A375 (cell line): ENCODE data around the gene SERPINB5. TPM values are rescaled to one million over a fixed set of nuclear protein-coding genes. Genes with fewer than 3 reads are reported as not detected.

ENCODE experiments used
- total RNA-seq: library from RNA; depleted of rRNA; stranded (reverse); fragments of >200 nt; shearing (Covaris generic); gene quantifications from 2 replicates; pipeline ENCODE4 v1.2.3, GENCODE V29; 2014; rRNA removed

Gene SERPINB5
- total RNA-seq, result 0.15 and 0.45 TPM in 2 replicates

GRCh38 chr18:63476668-63477067 is at the start of gene SERPINB5:
Gene SERPINB5 (plus strand): TSS chr18:63476958. CDS start chr18:63484429, 7,471 bp downstream.

GRCh38 chr18:63542069-63542468 is 65.3 kb downstream of the SERPINB5 start, which contains the start of gene SERPINB12:
Gene SERPINB12 (plus strand): TSS chr18:63542369. CDS start chr18:63556160, 13,791 bp downstream.

Other genes starting within 250 kb of the SERPINB5 start
- 3.4 and 4.1 TPM in 2 replicates for gene BCL2, start 157.2 kb upstream of the SERPINB5 start, total RNA-seq
- gene KDSR, start 109.8 kb upstream of the SERPINB5 start, total RNA-seq, result 46.3 and 53.0 TPM in 2 replicates
- 23.0 and 32.8 TPM in 2 replicates for gene VPS4B, start 54.5 kb upstream of the SERPINB5 start, total RNA-seq
- gene SERPINB12, start 65.4 kb downstream of the SERPINB5 start, total RNA-seq, result not detected in 2 replicates
- not detected in 2 replicates for gene SERPINB13, start 110.4 kb downstream of the SERPINB5 start, total RNA-seq
- not detected in 2 replicates for gene SERPINB4, start 167.3 kb downstream of the SERPINB5 start, total RNA-seq
- not detected in 2 replicates for gene SERPINB3, start 184.9 kb downstream of the SERPINB5 start, total RNA-seq
- not detected in 2 replicates for gene SERPINB11, start 226.0 kb downstream of the SERPINB5 start, total RNA-seq